ENCODE measurements around the gene MARCO.

The MARCO gene

GRCh38 chr2:118913131-118913802 is 28.7 kb upstream of the MARCO start:
- no peak for DNase-seq (ENCODE audit: extremely low read depth, insufficient read length)
- H3K36me3 ChIP-seq (ENCODE audit: control insufficient read depth, insufficient read depth, low read length), result no peaks in the 10 kb centered on the region
- no peak overlapping the region for H3K4me3 ChIP-seq (replicated peaks; ENCODE audit: low read depth, low read length)
- TF ChIP-seq CTCF (IDR thresholded peaks at IDR 0.05; ENCODE audit: insufficient read depth, low read length, poor library complexity, severe bottlenecking), result no peak
- H3K27me3 ChIP-seq (replicated peaks; ENCODE audit: control insufficient read depth, insufficient read depth, low read length), result no peaks in the 10 kb centered on the region; the same call in 1 of the 2 replicates

- Histone ChIP-seq H3K4me3 (replicated peaks; ENCODE audit: low read depth, low read length) (no peak overlapping the region), H3K36me3 (ENCODE audit: control insufficient read depth, insufficient read depth, low read length) (no peaks in the 10 kb centered on the region), H3K27me3 (replicated peaks; ENCODE audit: control insufficient read depth, insufficient read depth, low read length) (no peaks in the 10 kb centered on the region; the same call in 1 of the 2 replicates)
- TF ChIP-seq CTCF (IDR thresholded peaks at IDR 0.05; ENCODE audit: insufficient read depth, low read length, poor library complexity, severe bottlenecking), result no peak
- no peak for DNase-seq (ENCODE audit: extremely low read depth, insufficient read length)
Measured at GRCh38 chr2:118913803-118914645, 28.0 kb upstream of the MARCO start.

GRCh38 chr2:118914721-118915453 is 27.1 kb upstream of the MARCO start:
- TF ChIP-seq CTCF (IDR thresholded peaks at IDR 0.05; ENCODE audit: insufficient read depth, low read length, poor library complexity, severe bottlenecking), result no peak
- H3K36me3 ChIP-seq (ENCODE audit: control insufficient read depth, insufficient read depth, low read length), result no peaks in the 10 kb centered on the region
- H3K27me3 ChIP-seq (replicated peaks; ENCODE audit: control insufficient read depth, insufficient read depth, low read length), result no peaks in the 10 kb centered on the region; the same call in 1 of the 2 replicates
- no peak for DNase-seq (ENCODE audit: extremely low read depth, insufficient read length)
- no peak overlapping the region for H3K4me3 ChIP-seq (replicated peaks; ENCODE audit: low read depth, low read length)

- TF ChIP-seq CTCF (IDR thresholded peaks at IDR 0.05; ENCODE audit: insufficient read depth, low read length, poor library complexity, severe bottlenecking), result no peak
- no peak for DNase-seq (ENCODE audit: extremely low read depth, insufficient read length)
- Histone ChIP-seq H3K36me3 (ENCODE audit: control insufficient read depth, insufficient read depth, low read length) (no peaks in the 10 kb centered on the region), H3K27me3 (replicated peaks; ENCODE audit: control insufficient read depth, insufficient read depth, low read length) (no peaks in the 10 kb centered on the region), H3K4me3 (replicated peaks; ENCODE audit: low read depth, low read length) (no peak overlapping the region)
Measured at GRCh38 chr2:118918017-118918416, 24.0 kb upstream of the MARCO start.

GRCh38 chr2:118921646-118922045 is 20.3 kb upstream of the MARCO start:
- H3K36me3 ChIP-seq (ENCODE audit: control insufficient read depth, insufficient read depth, low read length), result no peaks in the 10 kb centered on the region
- H3K4me3 ChIP-seq (replicated peaks; ENCODE audit: low read depth, low read length), result no peak overlapping the region
- DNase-seq (ENCODE audit: extremely low read depth, insufficient read length), result no peak
- no peaks in the 10 kb centered on the region; the same call in 1 of the 2 replicates for H3K27me3 ChIP-seq (replicated peaks; ENCODE audit: control insufficient read depth, insufficient read depth, low read length)
- TF ChIP-seq CTCF (IDR thresholded peaks at IDR 0.05; ENCODE audit: insufficient read depth, low read length, poor library complexity, severe bottlenecking), result no peak

All from GM06990 (cell line).